Pancreas (tissue), 10 donors: Measurements from ENCODE around the gene NFIA. TPM values are rescaled to one million over a fixed set of nuclear protein-coding genes. Genes with fewer than 3 reads are reported as not detected.

Experiments used
- ATAC-seq, 4 donors: fragments of 200-7000 bp; cut with Tn5 transposase; one replicate each; pipeline versions ENCODE4 v1.8.0 to v1.9.1; 2020; ENCODE audit warnings: mild to moderate bottlenecking in 4 of 4, moderate library complexity in 4 of 4
- DNase-seq, 6 donors: peaks; one replicate each; pipeline ENCODE4 v3.0.0-alpha.2; 2020
- FAIRE-seq: peaks from 2 replicates; lab custom pipeline; 2012; peaks lifted over from hg19 to GRCh38; lab: Jason Lieb, UNC
- H3K27ac ChIP-seq, 4 donors: fragments of 200-600 bp; sonication (generic); 1 replicate in 3 of 4; 2 replicates in 1 of 4; pipeline versions ENCODE4 v1.5.0 to v1.8.0; 2020
- H3K27me3 ChIP-seq, 4 donors: fragments of 200-600 bp; one replicate each; pipeline ENCODE4 v1.8.0; 2021
- H3K36me3 ChIP-seq, 3 donors: fragments of 200-600 bp; sonication (generic) in 1 of 3; one replicate each; pipeline versions ENCODE4 v1.5.0 to v1.8.0; 2020 to 2021
- H3K4me1 ChIP-seq, 3 donors: fragments of 200-600 bp; one replicate each; pipeline ENCODE4 v1.8.0; 2021
- H3K4me3 ChIP-seq, 4 donors: fragments of 200-600 bp; sonication (generic) in 2 of 4; one replicate each; pipeline versions ENCODE4 v1.5.0 to v1.8.0; 2020 to 2021
- H3K9me3 ChIP-seq, 4 donors: fragments of 200-600 bp; one replicate each; pipeline ENCODE4 v1.8.0; 2021
- CTCF ChIP-seq, 4 donors: fragments of 200-600 bp; sonication (generic) in 3 of 4; IDR thresholded peaks; one replicate each; pipeline versions ENCODE4 v1.5.0 to v1.8.0; 2021; ENCODE audit warnings: antibody characterized with exemption in 4 of 4
- WGBS, 2 donors: extraction: QIAGEN DNeasy Blood & Tissue Kit; methylation state at CpG; one replicate each; pipeline ENCODE4 v1.1.7; 2013; 5-methylcytosine and 5-hydroxymethylcytosine counted together
- intact Hi-C, 3 donors: fragments of 100-400 bp; cut with DNase I; formaldehyde crosslinking; loops; one replicate each; pipeline versions ENCODE4 v1.11.1 to v1.14.2; 2022
- polyA plus RNA-seq, 2 donors: library from polyadenylated mRNA; stranded (reverse); fragments of 200-250 nt; gene quantifications; one replicate each; pipeline ENCODE4 v1.2.3, GENCODE V29; 2013
- total RNA-seq, 6 donors: library from RNA; stranded (reverse); fragmentation: NEBNext Ultra II Directional in 4 of 6; extraction: Animal tissue kit (Norgen Biotek cat#: 25700) in 4 of 6; gene quantifications; one replicate each; pipeline versions ENCODE4 v1.2.1 to v1.2.4, GENCODE V29; 2021 to 2023
- donor health status: healthy with polysubstance abuse.
- donor health status: DM: no; HTN: no; CAD: no; lungs with moderate emphysema.
- donor health status: DM: no; HTN: no; CAD: no.
- donor health status: control.
- donor health status: control.
- donor health status: Bipolar disorder and iron deficiency.
- donor health status: DM: yes; HTN: yes; CAD: no.
- donor health status: DM: no; HTN: no; CAD: no.
- donor health status: DM: no; HTN: no; CAD: no.
- donor health status: DM: yes; HTN: yes; CAD: no.

NFIA gene
- total and polyA plus RNA-seq, 8 donors = 4.9 to 48.1 (median 30.2) TPM

- ATAC-seq = peak in 3 of 4 donors; percentile 26 to 66 (median 60)
- H3K4me3 ChIP-seq = no peak overlapping the region
- DNase-seq = no peak
- H3K27ac ChIP-seq = no peak overlapping the region
- H3K9me3 ChIP-seq = no peaks in the 10 kb centered on the region
- WGBS, 2 donors = 65 to 89% methylated on average over 3 of the region's 3 CpGs
- TF ChIP-seq CTCF (IDR thresholded peaks at IDR 0.05) = no peak
- no peak for FAIRE-seq
- intact Hi-C loops = no loop called here
- no peaks in the 10 kb centered on the region for H3K27me3 ChIP-seq
- H3K4me1 ChIP-seq = peaks cover 0 to 15% (median 6%) of the 10 kb centered on the region in 3 donors
- H3K36me3 ChIP-seq = no peaks in the 10 kb centered on the region
Measured at GRCh38 chr1:61230523-61230922, 148.2 kb downstream of the NFIA start.

GRCh38 chr1:61231795-61232194, 149.4 kb downstream of the NFIA start:
- no peak for TF ChIP-seq CTCF (IDR thresholded peaks at IDR 0.05)
- Histone ChIP-seq H3K27me3 (no peaks in the 10 kb centered on the region), H3K36me3 (no peaks in the 10 kb centered on the region), H3K4me1 (peaks cover 0 to 10% (median 2%) of the 10 kb centered on the region in 3 donors), H3K9me3 (no peaks in the 10 kb centered on the region), H3K4me3 (no peak overlapping the region), H3K27ac (no peak overlapping the region)
- 92 to 97% methylated on average over 2 of the region's 2 CpGs for WGBS, 2 donors
- DNase-seq (no peak), FAIRE-seq (no peak), ATAC-seq (no peak)
- intact Hi-C loops = no loop called here

GRCh38 chr1:61233121-61233660, 150.8 kb downstream of the NFIA start:
- DNase-seq (no peak), ATAC-seq (no peak), FAIRE-seq (no peak)
- H3K36me3 ChIP-seq = no peaks in the 10 kb centered on the region
- no peaks in the 10 kb centered on the region for H3K9me3 ChIP-seq
- intact Hi-C loops = no loop called here
- H3K27ac ChIP-seq = no peak overlapping the region
- no peaks in the 10 kb centered on the region for H3K27me3 ChIP-seq
- WGBS, 2 donors = 83 to 88% methylated on average over 6 of the region's 6 CpGs
- no peak for TF ChIP-seq CTCF (IDR thresholded peaks at IDR 0.05)
- no peaks in the 10 kb centered on the region for H3K4me1 ChIP-seq
- no peak overlapping the region for H3K4me3 ChIP-seq

- 90 to 97% methylated on average over 3 of the region's 3 CpGs for WGBS, 2 donors
- FAIRE-seq = no peak
Measured at GRCh38 chr1:61234587-61234919, 152.2 kb downstream of the NFIA start.

More at GRCh38 chr1:61234587-61234919, 152.2 kb downstream of the NFIA start:
- no peak for TF ChIP-seq CTCF (IDR thresholded peaks at IDR 0.05)
- H3K9me3 ChIP-seq = no peaks in the 10 kb centered on the region
- DNase-seq (no peak), ATAC-seq (no peak)
- H3K27ac ChIP-seq = no peak overlapping the region
- H3K4me3 ChIP-seq = no peak overlapping the region
- peaks cover 0 to 9% (median 4%) of the 10 kb centered on the region in 3 donors for H3K4me1 ChIP-seq
- no peaks in the 10 kb centered on the region for H3K36me3 ChIP-seq
- no peaks in the 10 kb centered on the region for H3K27me3 ChIP-seq
- intact Hi-C loops = no loop called here
